CD4-positive, CD25-positive, alpha-beta regulatory T cell (primary cell): ENCODE measurements around the gene PIK3C3. TPM values are rescaled to one million over a fixed set of nuclear protein-coding genes. Genes with fewer than 3 reads are reported as not detected.
"Not testable (repeated sequence)": the region's sequence is repeated elsewhere in the genome, so short reads cannot be mapped to it uniquely, and the experiment has no call there.

Source experiments
- ATAC-seq, 2 donors: fragments of 150-1000 bp; cut with Tn5 transposase; one replicate each; pipeline ENCODE4 v1.10.0; 2021; ENCODE audit warnings: low read depth in 2 of 2, moderate number of reproducible peaks in 2 of 2, moderate library complexity in 1 of 2
- DNase-seq, 3 donors: peaks; one replicate each; pipeline versions ENCODE4 v3.0.0 to v3.0.0-alpha.2; 2012 to 2022; ENCODE audit warnings: mixed read lengths in 1 of 3
- H3K27ac ChIP-seq: one replicate; pipeline ENCODE4 v1.7.0; 2013; ENCODE audit warnings: mild to moderate bottlenecking, low read length; ENCODE audit not compliant: insufficient read depth, poor library complexity, severe bottlenecking
- H3K27me3 ChIP-seq: one replicate; pipeline ENCODE4 v1.7.0; 2013; ENCODE audit warnings: low read length; ENCODE audit not compliant: control insufficient read depth, insufficient read depth
- H3K36me3 ChIP-seq: one replicate; pipeline ENCODE4 v1.7.0; 2013; ENCODE audit warnings: mild to moderate bottlenecking, low read length, moderate library complexity; ENCODE audit not compliant: control insufficient read depth, insufficient read depth
- H3K4me1 ChIP-seq: 2 replicates; pipeline ENCODE4 v1.7.0; 2013; ENCODE audit warnings: mild to moderate bottlenecking, low read length; ENCODE audit not compliant: insufficient read depth, control insufficient read depth, poor library complexity, severe bottlenecking
- H3K4me3 ChIP-seq: one replicate; pipeline ENCODE4 v1.7.0; 2013; ENCODE audit warnings: low read depth, mild to moderate bottlenecking, low read length, moderate library complexity
- H3K9me3 ChIP-seq, 2 experiments: 1 replicate in 1 of 2; 2 replicates in 1 of 2; pipeline ENCODE4 v1.7.0; 2013; ENCODE audit warnings: low read length in 2 of 2, mild to moderate bottlenecking in 1 of 2, moderate library complexity in 1 of 2; ENCODE audit not compliant: control insufficient read depth in 2 of 2
- H3K27ac Mint-ChIP-seq, 3 donors: one replicate each; pipeline ENCODE4 v1.8.0; 2020 to 2022; ENCODE audit warnings: mild to moderate bottlenecking in 3 of 3, mixed read lengths in 3 of 3, moderate library complexity in 2 of 3
- H3K27me3 Mint-ChIP-seq: one replicate; pipeline ENCODE4 v1.8.0; 2022; ENCODE audit warnings: mild to moderate bottlenecking, mixed read lengths
- H3K36me3 Mint-ChIP-seq: one replicate; pipeline ENCODE4 v1.8.0; 2020; ENCODE audit warnings: mixed read lengths
- H3K4me1 Mint-ChIP-seq, 4 donors: one replicate each; pipeline ENCODE4 v1.8.0; 2020 to 2022; ENCODE audit warnings: mixed read lengths in 4 of 4, mild to moderate bottlenecking in 1 of 4
- H3K4me3 Mint-ChIP-seq, 4 donors: one replicate each; pipeline ENCODE4 v1.8.0; 2020 to 2022; ENCODE audit warnings: mild to moderate bottlenecking in 4 of 4, mixed read lengths in 4 of 4, moderate library complexity in 3 of 4
- H3K9me3 Mint-ChIP-seq, 7 donors: one replicate each; pipeline ENCODE4 v1.8.0; 2020 to 2022; ENCODE audit warnings: mixed read lengths in 7 of 7, mild to moderate bottlenecking in 3 of 7, moderate library complexity in 2 of 7
- polyA plus RNA-seq, 4 donors: library from polyadenylated mRNA; unstranded; fragments of 300-500 nt; fragmentation: Illumina TruSeq; gene quantifications; one replicate each; pipeline ENCODE4 v1.2.3, GENCODE V29; 2021
- total RNA-seq: library from RNA; stranded (reverse); gene quantifications from one replicate; pipeline ENCODE4 v1.2.3, GENCODE V29; 2022

Gene PIK3C3
- total and polyA plus RNA-seq, 5 donors from 2014 or later = 42.4 to 77.1 (median 46.0) TPM

- Histone ChIP-seq H3K27ac (no peak overlapping the region), H3K36me3 (peaks cover 83% of the 10 kb centered on the region), H3K4me1 (no peaks in the 10 kb centered on the region), H3K9me3 (no peaks in the 10 kb centered on the region), H3K27me3 (no peaks in the 10 kb centered on the region), H3K4me3 (no peak overlapping the region)
- H3K4me1 Mint-ChIP-seq = peaks cover 0 to 13% (median 2%) of the 10 kb centered on the region in 4 donors
- no peak for DNase-seq
- no peak for ATAC-seq
- H3K9me3 Mint-ChIP-seq = no peaks in the 10 kb centered on the region
- no peak overlapping the region for H3K27ac Mint-ChIP-seq
- no peaks in the 10 kb centered on the region for H3K27me3 Mint-ChIP-seq
- H3K4me3 Mint-ChIP-seq = no peak overlapping the region
- peaks cover 32% of the 10 kb centered on the region for H3K36me3 Mint-ChIP-seq
These were observed 83.9 kb downstream of the PIK3C3 start for GRCh38 chr18:42038936-42039335.

- Histone ChIP-seq H3K4me3 (no peak overlapping the region), H3K4me1 (no peaks in the 10 kb centered on the region), H3K27me3 (no peaks in the 10 kb centered on the region), H3K27ac (no peak overlapping the region), H3K36me3 (peaks cover 83% of the 10 kb centered on the region), H3K9me3 (no peaks in the 10 kb centered on the region)
- no peak for ATAC-seq
- DNase-seq = no peak
- H3K36me3 Mint-ChIP-seq = peaks cover 33% of the 10 kb centered on the region
- no peaks in the 10 kb centered on the region for H3K27me3 Mint-ChIP-seq
- H3K4me1 Mint-ChIP-seq = peaks cover 0 to 13% (median 2%) of the 10 kb centered on the region in 4 donors
- no peaks in the 10 kb centered on the region for H3K9me3 Mint-ChIP-seq
- no peak overlapping the region for H3K4me3 Mint-ChIP-seq
- H3K27ac Mint-ChIP-seq = no peak overlapping the region
These were observed 84.4 kb downstream of the PIK3C3 start for GRCh38 chr18:42039396-42039795.

GRCh38 chr18:42041793-42042192 is 86.8 kb downstream of the PIK3C3 start:
- Histone ChIP-seq H3K27ac (no peak overlapping the region), H3K4me3 (no peak overlapping the region), H3K9me3 (no peaks in the 10 kb centered on the region), H3K4me1 (no peaks in the 10 kb centered on the region), H3K36me3 (peaks cover 83% of the 10 kb centered on the region), H3K27me3 (no peaks in the 10 kb centered on the region)
- H3K27ac Mint-ChIP-seq = no peak overlapping the region
- no peaks in the 10 kb centered on the region for H3K27me3 Mint-ChIP-seq
- H3K4me1 Mint-ChIP-seq = peaks cover 0 to 8% (median 3%) of the 10 kb centered on the region in 4 donors
- ATAC-seq (no peak), DNase-seq (no peak)
- H3K9me3 Mint-ChIP-seq = no peaks in the 10 kb centered on the region
- peaks cover 41% of the 10 kb centered on the region for H3K36me3 Mint-ChIP-seq
- no peak overlapping the region for H3K4me3 Mint-ChIP-seq

- H3K4me1 ChIP-seq = no peaks in the 10 kb centered on the region
- H3K27ac ChIP-seq = no peak overlapping the region
- no peaks in the 10 kb centered on the region for H3K9me3 ChIP-seq
- DNase-seq = no peak
- Mint-ChIP-seq H3K27me3 (no peaks in the 10 kb centered on the region), H3K27ac (peak overlapping the region in 2 of 3 donors; percentile 0 to 78), H3K4me3 (no peak overlapping the region), H3K36me3 (peaks cover 46% of the 10 kb centered on the region), H3K4me1 (peaks cover 0 to 3% (median 0%) of the 10 kb centered on the region in 4 donors), H3K9me3 (no peaks in the 10 kb centered on the region)
- H3K4me3 ChIP-seq = no peak overlapping the region
- no peaks in the 10 kb centered on the region for H3K27me3 ChIP-seq
- H3K36me3 ChIP-seq = peaks cover 71% of the 10 kb centered on the region
- no peak for ATAC-seq
These were observed 90.3 kb downstream of the PIK3C3 start for GRCh38 chr18:42045346-42045745.

GRCh38 chr18:42047721-42048120 is 92.7 kb downstream of the PIK3C3 start:
- DNase-seq (no peak), ATAC-seq (no peak)
- Histone ChIP-seq H3K4me3 (no peak overlapping the region), H3K36me3 (peaks cover 55% of the 10 kb centered on the region), H3K27ac (no peak overlapping the region), H3K27me3 (no peaks in the 10 kb centered on the region), H3K4me1 (no peaks in the 10 kb centered on the region), H3K9me3 (no peaks in the 10 kb centered on the region)
- Mint-ChIP-seq H3K27me3 (no peaks in the 10 kb centered on the region), H3K4me1 (peaks cover 0 to 9% (median 3%) of the 10 kb centered on the region in 4 donors), H3K9me3 (no peaks in the 10 kb centered on the region), H3K36me3 (peaks cover 45% of the 10 kb centered on the region), H3K27ac (peak overlapping the region in 1 of 3 donors; percentile 17), H3K4me3 (no peak overlapping the region)

- H3K36me3 ChIP-seq = peaks cover 53% of the 10 kb centered on the region
- no peaks in the 10 kb centered on the region for H3K9me3 Mint-ChIP-seq
- no peak overlapping the region for H3K4me3 Mint-ChIP-seq
These were observed 93.1 kb downstream of the PIK3C3 start for GRCh38 chr18:42048158-42048557.

GRCh38 chr18:42049536-42049935 is 94.5 kb downstream of the PIK3C3 start:
- not testable (repeated sequence) for DNase-seq, H3K27ac Mint-ChIP-seq, H3K9me3 Mint-ChIP-seq, H3K4me3 ChIP-seq, H3K27ac ChIP-seq, H3K27me3 Mint-ChIP-seq, H3K4me3 Mint-ChIP-seq, H3K27me3 ChIP-seq, H3K4me1 ChIP-seq, ATAC-seq, H3K9me3 ChIP-seq
- H3K4me1 Mint-ChIP-seq = peaks cover 7 to 16% (median 9%) of the 10 kb centered on the region in 4 donors
- H3K36me3 ChIP-seq = peaks cover 40% of the 10 kb centered on the region
- H3K36me3 Mint-ChIP-seq = peaks cover 36% of the 10 kb centered on the region

More at GRCh38 chr18:42048158-42048557, 93.1 kb downstream of the PIK3C3 start:
- ATAC-seq = no peak
- H3K27me3 Mint-ChIP-seq = no peaks in the 10 kb centered on the region
- Histone ChIP-seq H3K9me3 (no peaks in the 10 kb centered on the region), H3K4me3 (no peak overlapping the region), H3K27me3 (no peaks in the 10 kb centered on the region), H3K4me1 (no peaks in the 10 kb centered on the region), H3K27ac (no peak overlapping the region)
- peak overlapping the region in 1 of 3 donors; percentile 21 for H3K27ac Mint-ChIP-seq
- peaks cover 44% of the 10 kb centered on the region for H3K36me3 Mint-ChIP-seq
- DNase-seq = no peak
- H3K4me1 Mint-ChIP-seq = peaks cover 3 to 11% (median 6%) of the 10 kb centered on the region in 4 donors

- Mint-ChIP-seq H3K36me3 (peaks cover 35% of the 10 kb centered on the region), H3K4me3 (no peak overlapping the region), H3K4me1 (peaks cover 7 to 16% (median 8%) of the 10 kb centered on the region in 4 donors), H3K9me3 (no peaks in the 10 kb centered on the region), H3K27me3 (no peaks in the 10 kb centered on the region), H3K27ac (no peak overlapping the region)
- Histone ChIP-seq H3K9me3 (no peaks in the 10 kb centered on the region), H3K4me3 (no peak overlapping the region), H3K4me1 (no peaks in the 10 kb centered on the region), H3K27ac (no peak overlapping the region), H3K27me3 (no peaks in the 10 kb centered on the region), H3K36me3 (peaks cover 27% of the 10 kb centered on the region)
- ATAC-seq = no peak
- no peak for DNase-seq
These were observed 96.4 kb downstream of the PIK3C3 start for GRCh38 chr18:42051411-42051810.
